Endothelial cell of umbilical vein (primary cell): ENCODE data around the gene HMG20A. TPM values are rescaled to one million over a fixed set of nuclear protein-coding genes. Genes with fewer than 3 reads are reported as not detected.

ENCODE experiments used
- BruUV-seq: library from RNA; stranded (reverse); fragments of 400-500 nt; replicated peaks from 2 replicates; lab custom pipeline; 2021; lab: Mats Ljungman, UMichigan
- CTCF ChIA-PET: fragments of 300-600, 350-600 bp; sonication (Branson Sonifier 250); formaldehyde crosslinking; loops from one replicate; lab custom pipeline; 2021; ENCODE audit warnings: antibody characterized with exemption, inconsistent platforms; lab: Charles Lee
- POLR2A ChIA-PET: fragments of 300-600, 350-600 bp; sonication (Branson Sonifier 250); formaldehyde crosslinking; loops from one replicate; lab custom pipeline; 2021; ENCODE audit warnings: antibody characterized with exemption, inconsistent platforms; lab: Charles Lee
- DNase-seq: peaks from one replicate; pipeline ENCODE4 v3.0.0-alpha.2; 2011; ENCODE audit warnings: low read depth, low spot score
- FAIRE-seq: peaks from 2 replicates; lab custom pipeline; 2011; peaks lifted over from hg19 to GRCh38; lab: Jason Lieb, UNC
- H2AFZ ChIP-seq: 2 replicates; pipeline ENCODE4 v1.6.0; 2012; ENCODE audit warnings: low read depth, low read length, control low read depth, inconsistent platforms
- H3K27ac ChIP-seq: 2 replicates; pipeline ENCODE4 v1.5.1; 2011; ENCODE audit warnings: low read depth, mild to moderate bottlenecking, control low read depth, low read length, moderate library complexity; ENCODE audit not compliant: insufficient read depth
- H3K27me3 ChIP-seq, 2 experiments: 2 replicates each; pipeline versions ENCODE4 v1.6.0 to v1.6.1; 2011; ENCODE audit warnings: low read length in 2 of 2, mixed read lengths in 1 of 2; ENCODE audit not compliant: control insufficient read depth in 2 of 2, insufficient read depth in 2 of 2
- H3K36me3 ChIP-seq, 2 experiments: 2 replicates in 1 of 2; 3 replicates in 1 of 2; pipeline ENCODE4 v1.5.1; 2011; ENCODE audit warnings: low read length in 2 of 2, mild to moderate bottlenecking in 1 of 2, moderate library complexity in 1 of 2; ENCODE audit not compliant: control insufficient read depth in 2 of 2, insufficient read depth in 2 of 2; ENCODE audit errors: extremely low read depth in 1 of 2
- H3K4me1 ChIP-seq: 3 replicates; pipeline ENCODE4 v1.5.1; 2011; ENCODE audit warnings: mild to moderate bottlenecking, low read length; ENCODE audit not compliant: control insufficient read depth, insufficient read depth; ENCODE audit errors: extremely low read depth
- H3K4me2 ChIP-seq: 2 replicates; pipeline ENCODE4 v1.6.1; 2011; ENCODE audit warnings: low read length, control low read depth, mixed read lengths; ENCODE audit not compliant: insufficient read depth
- H3K4me3 ChIP-seq, 3 experiments: fragments of 200-600 bp in 1 of 3; sonication (generic), shearing (Covaris generic) in 1 of 3; replicated peaks in 1 of 3; 2 replicates each; pipeline ENCODE4 v1.5.1; 2011 to 2016; ENCODE audit warnings: control low read depth in 3 of 3, low read length in 3 of 3, mild to moderate bottlenecking in 2 of 3, inconsistent platforms in 1 of 3, low read depth in 1 of 3, moderate library complexity in 1 of 3; ENCODE audit not compliant: insufficient read depth in 1 of 3
- H3K79me2 ChIP-seq: 2 replicates; pipeline ENCODE4 v1.6.0; 2012; ENCODE audit warnings: low read length, inconsistent platforms; ENCODE audit not compliant: control insufficient read depth, insufficient read depth
- H3K9ac ChIP-seq: replicated peaks from 2 replicates; pipeline ENCODE3; 2011; ENCODE audit warnings: low read length, control low read depth; ENCODE audit not compliant: insufficient read depth; ENCODE audit errors: extremely low read depth
- H3K9me1 ChIP-seq: replicated peaks from 3 replicates; pipeline ENCODE4 v1.6.0; 2011; ENCODE audit warnings: mild to moderate bottlenecking, low read length; ENCODE audit not compliant: control insufficient read depth, insufficient read depth; ENCODE audit errors: extremely low read depth
- H3K9me3 ChIP-seq: replicated peaks from 2 replicates; pipeline ENCODE4 v1.5.1; 2012; ENCODE audit warnings: low read length, inconsistent platforms; ENCODE audit not compliant: control insufficient read depth, insufficient read depth
- H4K20me1 ChIP-seq: replicated peaks from 2 replicates; pipeline ENCODE3; 2011; ENCODE audit warnings: mild to moderate bottlenecking, low read length; ENCODE audit not compliant: control insufficient read depth, insufficient read depth; ENCODE audit errors: extremely low read depth
- CTCF ChIP-seq, 2 donors: IDR thresholded peaks; 1 replicate in 1 of 2; 2 replicates in 1 of 2; pipeline ENCODE4 v1.5.1; 2011; ENCODE audit warnings: low read length in 2 of 2, mild to moderate bottlenecking in 2 of 2, moderate library complexity in 2 of 2, control low read depth in 1 of 2, inconsistent platforms in 1 of 2, low read depth in 1 of 2; ENCODE audit not compliant: insufficient read depth in 1 of 2; ENCODE audit errors: extremely low read depth in 1 of 2
- EZH2 ChIP-seq: IDR thresholded peaks from 2 replicates; pipeline ENCODE4 v1.6.1; 2012; ENCODE audit warnings: borderline replicate concordance, low read depth, mild to moderate bottlenecking, moderate library complexity, low read length, inconsistent platforms; ENCODE audit not compliant: severe bottlenecking
- FOS ChIP-seq: IDR thresholded peaks from 2 replicates; pipeline ENCODE4 v1.6.1; 2011; ENCODE audit warnings: mild to moderate bottlenecking, low read length, moderate library complexity, borderline replicate concordance; ENCODE audit not compliant: insufficient read depth
- GATA2 ChIP-seq: IDR thresholded peaks from 2 replicates; pipeline ENCODE4 v1.7.0; 2011; ENCODE audit warnings: low read depth, mild to moderate bottlenecking, moderate library complexity, mixed read lengths, low read length; ENCODE audit not compliant: insufficient read length, insufficient read depth
- JUN ChIP-seq: IDR thresholded peaks from 2 replicates; pipeline ENCODE4 v1.6.1; 2011; ENCODE audit warnings: borderline replicate concordance, low read depth; ENCODE audit not compliant: insufficient read length, insufficient read depth
- MYC ChIP-seq: IDR thresholded peaks from one replicate; pipeline ENCODE4 v1.6.1; 2011; ENCODE audit warnings: mild to moderate bottlenecking, low read depth, low read length
- POLR2A ChIP-seq: IDR thresholded peaks from 2 replicates; pipeline ENCODE4 v1.6.1; 2012; ENCODE audit warnings: low read depth, mild to moderate bottlenecking, control low read depth, low read length
- POLR2AphosphoS5 ChIP-seq: IDR thresholded peaks from 2 replicates; pipeline ENCODE4 v1.6.1; 2012; ENCODE audit warnings: low read depth, mild to moderate bottlenecking, control low read depth, low read length, moderate library complexity; ENCODE audit not compliant: insufficient read depth
- dilution Hi-C: fragments of 300-500 bp; cut with MboI; formaldehyde crosslinking; loops from one replicate; pipeline ENCODE4 v1.15.0; 2019; ENCODE audit warnings: low sequenced_read_pairs; ENCODE audit not compliant: extremely low pct_ligation_motif_present
- intact Hi-C: fragments of 100-400 bp; cut with micrococcal nuclease; formaldehyde crosslinking; loops from one replicate; pipeline ENCODE4 v1.10.0; 2022
- polyA plus RNA-seq, 4 experiments: library from polyadenylated mRNA; depleted of rRNA in 3 of 4; stranded (reverse) in 3 of 4; unstranded in 1 of 4; fragments of >200 nt; gene quantifications; 2 replicates each; pipeline versions ENCODE4 v1.2.1 to v1.2.3, GENCODE V29; 2011 to 2012; ENCODE audit warnings: missing spikeins in 1 of 4
- total RNA-seq: library from RNA; stranded (reverse); gene quantifications from 2 replicates; pipeline ENCODE4 v1.2.3, GENCODE V29; 2021
- TF ChIP-seq, protein P1 (sequence below): IDR thresholded peaks from 2 replicates; pipeline ENCODE4 v1.6.1; 2011; ENCODE audit not compliant: insufficient read depth, insufficient read length

The HMG20A gene
- total and polyA plus RNA-seq, 2 donors (not counting 3 experiments of a cell fraction or from before 2014, with no cell fraction given), result 35.8 to 44.0 TPM

GRCh38 chr15:77454951-77455350 is 34.3 kb downstream of the HMG20A start:
- H4K20me1 ChIP-seq, result no peaks in the 10 kb centered on the region
- ChIA-PET POLR2A (no interaction called here), CTCF (interaction anchor here (1.3 kb wide), 1 partner anchor 13 kb away, joined by 3 read pairs; no protein-coding TSS in a partner anchor)
- H3K36me3 ChIP-seq, result no peaks in the 10 kb centered on the region
- BruUV-seq, result no TSS peak
- no peaks in the 10 kb centered on the region for H3K9me1 ChIP-seq
- peak overlapping the region; percentile 96 for H3K27ac ChIP-seq
- intact Hi-C loops, result loop anchor here (1.0 kb wide), 1 partner anchor 267 kb away; no protein-coding TSS in a partner anchor
- DNase-seq (peak; percentile 13), FAIRE-seq (no peak)
- H3K27me3 ChIP-seq, result no peaks in the 10 kb centered on the region
- TF ChIP-seq FOS, result no peak
- TF ChIP-seq, protein P1, sequence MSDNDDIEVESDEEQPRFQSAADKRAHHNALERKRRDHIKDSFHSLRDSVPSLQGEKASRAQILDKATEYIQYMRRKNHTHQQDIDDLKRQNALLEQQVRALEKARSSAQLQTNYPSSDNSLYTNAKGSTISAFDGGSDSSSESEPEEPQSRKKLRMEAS, result no peak
- TF ChIP-seq POLR2AphosphoS5, result no peak
- no peak for TF ChIP-seq MYC
- no peak for TF ChIP-seq GATA2
- TF ChIP-seq JUN, result no peak
- no peak for TF ChIP-seq POLR2A
- H2AFZ ChIP-seq, result no peak overlapping the region
- H3K9me3 ChIP-seq, result no peaks in the 10 kb centered on the region
- dilution Hi-C loops, result no loop called here
- H3K4me1 ChIP-seq, result peaks cover 54% of the 10 kb centered on the region
- H3K4me3 ChIP-seq, result no peak overlapping the region
- peak overlapping the region; percentile 73 for H3K9ac ChIP-seq
- peak overlapping the region; percentile 84 for H3K4me2 ChIP-seq
- H3K79me2 ChIP-seq, result peaks cover 3% of the 10 kb centered on the region

- intact Hi-C loops (loop anchor here (1.0 kb wide), 1 partner anchor 268 kb away; no protein-coding TSS in a partner anchor), dilution Hi-C loops (no loop called here)
- DNase-seq, result peak; percentile 95
- Histone ChIP-seq H3K79me2 (peaks cover 3% of the 10 kb centered on the region), H3K27me3 (no peaks in the 10 kb centered on the region), H3K9me1 (no peaks in the 10 kb centered on the region), H3K4me3 (peak overlapping the region in 1 of 3 experiments; percentile 23), H3K4me1 (peaks cover 54% of the 10 kb centered on the region), H3K36me3 (no peaks in the 10 kb centered on the region), H3K27ac (peak overlapping the region; percentile 96), H4K20me1 (no peaks in the 10 kb centered on the region), H3K9ac (peak overlapping the region; percentile 73), H3K9me3 (no peaks in the 10 kb centered on the region), H3K4me2 (peak overlapping the region; percentile 84), H2AFZ (no peak overlapping the region)
- BruUV-seq, result no TSS peak
- TF ChIP-seq POLR2A (no peak), GATA2 (no peak), POLR2AphosphoS5 (no peak), JUN (peak; percentile 45), EZH2 (no peak), MYC (no peak), CTCF (IDR thresholded peaks at IDR 0.05; ENCODE audit: extremely low read depth in 1 of 2, insufficient read depth in 1 of 2, low read depth in 1 of 2, low read length in 2 of 2) (no peak), FOS (peak; percentile 59)
- TF ChIP-seq, protein P1, result no peak
- ChIA-PET POLR2A (no interaction called here), CTCF (interaction anchor here (1.3 to 3.1 kb wide), 2 partner anchors 14 kb away, joined by 3 to 10 read pairs; no protein-coding TSS in a partner anchor)
- FAIRE-seq, result peak; percentile 88
These were observed 35.1 kb downstream of the HMG20A start for GRCh38 chr15:77455696-77456321.
